GM23248 (cell line): ENCODE data around the gene RPH3AL.

Source experiments
- EZH2 ChIP-seq: fragments of 200-600 bp; sonication (generic); IDR thresholded peaks from 2 replicates; pipeline ENCODE4 v1.6.1; 2018; ENCODE audit warnings: antibody characterized with exemption, mild to moderate bottlenecking; ENCODE audit not compliant: insufficient read depth, poor library complexity, severe bottlenecking
- EZH2phosphoT487 ChIP-seq: fragments of 200-600 bp; sonication (generic); IDR thresholded peaks from 2 replicates; pipeline ENCODE4 v1.6.1; 2018; ENCODE audit warnings: antibody characterized with exemption, moderate library complexity, mild to moderate bottlenecking, low read depth; ENCODE audit not compliant: insufficient read depth

DNA sequence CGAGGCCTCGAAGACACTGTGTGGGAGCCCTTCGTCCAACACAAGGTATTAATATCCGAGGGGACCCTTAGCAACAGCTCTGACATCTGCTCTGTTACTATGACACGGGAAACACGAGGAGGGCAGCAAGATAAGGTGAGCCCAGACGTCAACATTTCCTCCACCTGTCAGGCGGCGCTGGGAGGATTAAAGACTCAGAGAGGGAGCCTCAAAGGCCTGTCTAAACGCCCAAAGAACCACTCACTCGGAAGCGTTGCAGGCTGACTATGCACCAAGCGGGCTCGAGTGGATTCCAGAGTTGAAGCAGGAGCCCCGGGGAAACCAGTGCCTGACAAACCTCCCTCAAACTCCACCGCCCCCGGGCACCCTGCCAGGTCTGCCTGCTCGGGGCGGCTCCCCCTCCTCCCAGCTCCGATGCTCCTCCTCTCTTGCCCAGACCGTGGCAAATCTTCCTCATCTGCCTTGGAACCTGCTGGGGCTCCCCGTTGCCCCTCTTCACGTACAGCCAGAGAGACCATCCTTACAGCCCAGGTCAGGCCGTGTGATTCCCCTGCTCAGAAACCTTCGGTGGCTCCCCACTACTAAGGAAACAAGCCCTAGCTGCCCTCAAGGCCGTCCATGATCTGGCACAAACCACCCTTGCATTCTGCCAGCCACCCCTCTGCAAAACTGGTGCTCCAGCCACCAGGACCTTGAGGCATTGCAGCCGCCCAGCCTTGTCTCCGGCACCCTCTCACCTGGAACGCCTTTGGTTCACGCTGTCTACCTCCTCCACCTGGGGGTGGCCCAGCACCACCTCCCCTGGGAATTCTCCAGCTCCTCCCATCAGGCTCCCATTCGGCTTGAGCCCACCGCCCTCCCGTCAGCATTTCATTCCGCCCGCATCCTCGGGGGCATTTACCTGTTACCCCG, 16.2 kb downstream of the RPH3AL start:
- no peak for TF ChIP-seq EZH2
- no peak for TF ChIP-seq EZH2phosphoT487
